IMR-90 (cell line): ENCODE measurements around the gene SDS.

ENCODE experiments used
- BHLHE40 ChIP-seq: fragments of 150-350 bp; IDR thresholded peaks from 2 replicates; pipeline ENCODE4 v1.6.1; 2016; ENCODE audit warnings: mild to moderate bottlenecking, low read depth, low read length
- CEBPB ChIP-seq: IDR thresholded peaks from 2 replicates; pipeline ENCODE4 v1.6.1; 2012; ENCODE audit warnings: low read depth, low read length, improper control_type of control experiment
- CTCF ChIP-seq: conservative IDR thresholded peaks from 2 replicates; pipeline ENCODE4 v1.5.1; 2012; ENCODE audit warnings: mild to moderate bottlenecking, low read depth, low read length, improper control_type of control experiment
- ELK1 ChIP-seq: fragments of 150-350 bp; IDR thresholded peaks from 2 replicates; pipeline ENCODE4 v1.6.1; 2016; ENCODE audit warnings: low read depth, mild to moderate bottlenecking, low read length, moderate library complexity, borderline replicate concordance
- FOS ChIP-seq: fragments of 150-350 bp; IDR thresholded peaks from 2 replicates; pipeline ENCODE4 v1.6.1; 2016; ENCODE audit warnings: low read depth, low read length
- MAFK ChIP-seq: IDR thresholded peaks from 2 replicates; pipeline ENCODE4 v1.6.1; 2012; ENCODE audit warnings: low read depth, low read length, improper control_type of control experiment
- NFE2L2 ChIP-seq: fragments of 150-350 bp; IDR thresholded peaks from 2 replicates; pipeline ENCODE4 v1.6.1; 2016; ENCODE audit warnings: low read depth, mild to moderate bottlenecking, low read length
- POLR2A ChIP-seq: IDR thresholded peaks from 2 replicates; pipeline ENCODE4 v1.6.1; 2012; ENCODE audit warnings: mild to moderate bottlenecking, low read depth, low read length
- RAD21 ChIP-seq: IDR thresholded peaks from 2 replicates; pipeline ENCODE4 v1.6.1; 2012; ENCODE audit warnings: low read length, improper control_type of control experiment
- RCOR1 ChIP-seq: IDR thresholded peaks from 2 replicates; pipeline ENCODE4 v1.6.1; 2012; ENCODE audit warnings: mild to moderate bottlenecking, low read length, improper control_type of control experiment; ENCODE audit not compliant: insufficient replicate concordance
- RFX5 ChIP-seq: IDR thresholded peaks from 2 replicates; pipeline ENCODE4 v1.8.0; 2012; ENCODE audit warnings: low read depth, mild to moderate bottlenecking, low read length, moderate library complexity
- SMC3 ChIP-seq: fragments of 150-350 bp; IDR thresholded peaks from 2 replicates; pipeline ENCODE4 v1.6.1; 2016; ENCODE audit warnings: low read depth, mild to moderate bottlenecking, antibody characterized with exemption, low read length, moderate library complexity
- USF2 ChIP-seq: fragments of 150-350 bp; IDR thresholded peaks from 2 replicates; pipeline ENCODE4 v1.6.1; 2017; ENCODE audit warnings: mild to moderate bottlenecking, antibody characterized with exemption, low read length, low read depth

- TF ChIP-seq USF2, result no peak
- no peak for TF ChIP-seq BHLHE40
- no peak for TF ChIP-seq CEBPB
- TF ChIP-seq MAFK, result no peak
- no peak for TF ChIP-seq CTCF
- TF ChIP-seq RFX5, result no peak
- no peak for TF ChIP-seq RCOR1
- no peak for TF ChIP-seq POLR2A
- TF ChIP-seq ELK1, result no peak
- TF ChIP-seq NFE2L2, result no peak
- no peak for TF ChIP-seq RAD21
- no peak for TF ChIP-seq SMC3
- no peak for TF ChIP-seq FOS
Observed at GRCh38 chr12:113427882-113428281, 24.2 kb upstream of the SDS start.
